HS-27A (cell line): ENCODE data around the gene CHCHD6.
A peak's percentile ranks its signal among the peaks of the same experiment; 100 is the strongest.
"Not testable (repeated sequence)": the region's sequence is repeated elsewhere in the genome, so short reads cannot be mapped to it uniquely, and the experiment has no call there.

ENCODE experiments used
- DNase-seq: peaks from one replicate; pipeline ENCODE4 v3.0.0-alpha.2; 2012; ENCODE audit warnings: low read depth, missing footprints

CHCHD6 gene

GRCh38 chr3:126766653-126767052, 62.6 kb downstream of the CHCHD6 start:
- no peak for DNase-seq

DNA sequence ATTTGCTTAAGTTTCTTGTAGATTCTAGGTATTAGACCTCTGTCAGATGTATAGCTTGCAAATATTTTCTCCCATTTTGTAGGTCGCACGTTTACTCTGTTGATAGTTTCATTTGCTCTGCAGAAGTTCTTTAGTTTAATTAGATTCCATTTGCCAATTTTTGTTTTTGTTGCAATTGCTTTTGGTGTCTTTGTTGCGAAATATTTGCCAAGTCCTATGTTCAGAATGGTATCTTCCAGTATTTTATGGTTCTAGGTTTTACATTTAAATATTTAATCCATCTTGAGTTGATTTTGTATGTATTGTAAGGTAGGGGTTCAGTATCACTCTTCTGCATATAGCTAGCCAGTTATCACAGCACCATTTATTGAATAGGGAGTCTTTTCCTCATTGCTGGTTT, 64.9 kb downstream of the CHCHD6 start:
- DNase-seq, result no peak

DNA sequence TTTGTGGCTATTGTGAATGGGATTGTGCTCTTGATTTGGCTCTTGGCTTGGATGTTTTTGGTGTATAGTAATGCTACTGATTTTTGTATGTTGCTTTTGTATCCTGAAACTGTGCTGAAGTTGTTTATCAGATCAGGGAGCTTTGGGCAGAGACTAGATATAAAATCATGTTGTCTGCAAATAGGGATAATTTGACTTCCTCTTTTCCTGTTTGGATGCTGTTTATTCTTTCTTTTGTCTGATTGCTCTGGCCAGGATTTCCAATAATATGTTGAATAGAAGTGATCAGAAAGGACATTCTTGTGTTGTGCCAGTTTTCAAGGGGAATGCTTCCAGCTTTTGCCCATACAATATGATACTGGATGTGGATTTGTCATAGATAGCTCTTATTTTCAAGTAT, 66.1 kb downstream of the CHCHD6 start:
- no peak for DNase-seq

DNA sequence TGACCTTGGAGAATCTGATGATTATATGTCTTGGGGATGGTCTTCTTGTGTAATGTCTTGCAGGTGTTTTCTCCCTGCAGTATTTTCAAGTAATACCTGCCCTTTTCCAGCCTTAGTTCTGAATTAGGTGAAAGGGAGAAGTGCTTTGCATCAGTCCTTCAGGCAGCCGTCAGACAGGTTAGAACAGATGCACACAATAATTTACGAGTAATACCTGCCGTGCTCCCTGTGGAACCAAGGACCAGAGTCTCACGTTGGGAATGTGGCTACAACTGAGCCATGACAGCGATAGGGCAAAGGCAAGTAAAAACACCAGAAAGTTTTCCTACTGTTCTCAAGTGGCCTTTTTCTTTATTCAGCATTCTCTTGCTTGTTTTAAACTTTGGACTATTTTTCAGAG, 69.1 kb downstream of the CHCHD6 start:
- no peak for DNase-seq

- no peak for DNase-seq
Observed at GRCh38 chr3:126773783-126774182, 69.7 kb downstream of the CHCHD6 start.

DNA sequence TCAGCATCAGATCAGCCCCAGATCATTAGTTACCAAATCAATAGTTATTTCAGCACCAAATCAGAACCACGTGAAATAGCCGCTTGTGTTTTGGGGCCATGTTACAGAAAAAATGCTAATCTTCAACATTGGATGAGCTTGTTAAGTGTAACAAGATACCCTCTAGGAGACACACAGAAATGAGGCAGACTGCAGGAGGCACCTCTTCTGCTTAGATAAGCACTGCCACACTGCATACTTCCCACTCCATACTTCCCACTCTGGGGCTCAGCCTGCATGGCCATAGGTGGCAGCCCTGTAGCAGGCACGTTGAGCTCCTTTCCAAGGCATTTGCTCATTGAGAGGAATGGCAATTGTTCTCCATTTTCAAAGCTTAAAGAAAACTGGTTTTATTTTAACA, 73.3 kb downstream of the CHCHD6 start:
- no peak for DNase-seq

- no peak for DNase-seq
Observed at GRCh38 chr3:126780666-126781065, 76.6 kb downstream of the CHCHD6 start.

- DNase-seq, result no peak
Observed at GRCh38 chr3:126781406-126781805, 77.4 kb downstream of the CHCHD6 start.

GRCh38 chr3:126781889-126782491, 78.0 kb downstream of the CHCHD6 start:
- peak; percentile 62 for DNase-seq

- peak; percentile 95 for DNase-seq
Observed at GRCh38 chr3:126782536-126782935, 78.5 kb downstream of the CHCHD6 start.

- no peak for DNase-seq
Observed at GRCh38 chr3:126784254-126784653, 80.2 kb downstream of the CHCHD6 start.

DNA sequence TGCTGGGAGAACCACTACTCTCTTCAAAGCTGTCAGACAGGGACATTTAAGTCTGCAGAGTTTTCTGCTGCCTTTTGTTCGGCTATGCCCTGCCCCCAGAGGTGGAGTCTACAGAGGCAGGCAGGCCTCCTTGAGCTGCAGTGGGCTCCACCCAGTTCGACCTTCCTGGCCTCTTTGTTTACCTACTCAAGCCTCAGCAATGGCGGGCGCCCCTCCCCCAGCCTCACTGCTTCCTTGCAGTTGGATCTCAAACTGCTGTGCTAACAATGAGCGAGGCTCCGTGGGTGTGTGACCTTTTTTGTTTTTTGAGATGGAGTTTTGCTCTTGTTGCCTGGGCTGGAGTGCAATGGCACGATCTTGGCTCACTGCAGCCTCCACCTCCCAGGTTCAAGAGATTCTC, 87.3 kb downstream of the CHCHD6 start:
- DNase-seq, result not testable (repeated sequence)

- DNase-seq, result no peak
Observed at GRCh38 chr3:126792998-126793397, 89.0 kb downstream of the CHCHD6 start.

- DNase-seq, result no peak
Observed at GRCh38 chr3:126797563-126797962, 93.5 kb downstream of the CHCHD6 start.

GRCh38 chr3:126798521-126798920, 94.5 kb downstream of the CHCHD6 start:
- DNase-seq, result no peak

- DNase-seq, result no peak
Observed at GRCh38 chr3:126799099-126799498, 95.1 kb downstream of the CHCHD6 start.

GRCh38 chr3:126801312-126801711, 97.3 kb downstream of the CHCHD6 start:
- not testable (repeated sequence) for DNase-seq

GRCh38 chr3:126807795-126808194, 103.8 kb downstream of the CHCHD6 start:
- no peak for DNase-seq

- peak; percentile 24 for DNase-seq
Observed at GRCh38 chr3:126811530-126811929, 107.5 kb downstream of the CHCHD6 start.

- no peak for DNase-seq
Observed at GRCh38 chr3:126816298-126816697, 112.3 kb downstream of the CHCHD6 start.

DNA sequence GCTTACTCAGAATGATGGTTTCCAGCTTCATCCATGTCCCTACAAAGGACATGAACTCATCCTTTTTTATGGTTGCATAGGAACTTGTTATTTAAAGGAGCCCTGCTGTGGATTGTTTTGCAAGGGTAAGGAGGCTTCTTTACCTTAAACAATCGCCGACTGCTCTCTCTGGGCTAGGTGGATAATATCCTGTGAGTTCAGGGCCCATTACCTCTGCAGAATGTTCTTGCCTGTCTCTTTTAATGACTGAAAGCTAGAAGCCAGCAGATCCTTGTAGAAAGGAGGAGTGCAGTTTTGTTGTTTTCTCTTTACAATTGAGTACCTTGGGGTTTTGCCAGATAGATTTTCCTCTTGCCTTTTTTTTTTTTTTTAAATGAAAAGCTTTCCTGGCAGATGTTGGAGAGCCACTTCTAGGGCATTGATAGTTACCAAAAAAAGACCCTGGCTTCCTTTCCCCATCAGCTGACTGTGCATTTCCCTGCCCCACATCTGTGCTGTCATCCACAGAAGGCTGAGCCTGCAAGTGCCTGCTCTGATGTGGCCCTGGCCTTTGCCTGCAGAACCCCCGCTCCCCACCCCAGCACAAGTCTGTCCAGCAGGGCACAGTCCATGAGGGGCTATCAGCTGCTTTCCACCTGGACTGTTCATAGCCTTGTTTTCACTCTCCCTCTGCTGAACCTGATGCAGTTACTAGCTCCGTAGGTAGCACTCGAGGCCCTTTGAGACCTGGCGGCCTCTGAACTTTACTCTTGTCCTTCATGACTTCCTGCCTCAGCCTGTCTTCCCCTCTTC, 113.1 kb downstream of the CHCHD6 start:
- DNase-seq, result no peak

DNA sequence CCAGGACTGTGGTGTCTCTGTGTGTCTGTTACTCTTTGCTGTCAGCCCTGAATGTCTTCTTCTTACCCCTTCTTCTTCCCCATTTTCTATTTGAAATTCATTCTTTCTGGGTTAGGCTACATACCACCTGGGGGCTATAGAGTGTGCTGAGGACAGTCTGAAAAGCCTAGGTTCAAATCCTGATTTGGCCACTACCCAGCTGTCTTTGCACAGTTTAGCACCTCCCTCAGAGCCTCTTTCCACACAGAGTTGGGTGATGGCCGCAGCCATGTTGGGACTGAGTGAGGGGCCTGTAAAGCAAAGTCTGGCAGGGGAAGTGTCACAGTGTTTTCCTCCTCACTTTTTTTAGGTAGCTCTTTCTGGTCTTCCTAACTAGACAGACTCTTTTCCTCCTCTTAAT, 113.7 kb downstream of the CHCHD6 start:
- DNase-seq, result no peak

GRCh38 chr3:126818400-126819095, 114.5 kb downstream of the CHCHD6 start:
- DNase-seq, result no peak
